Mucosa of rectum (tissue), 2 donors: ENCODE results near the gene FAAP24.
"Not testable (repeated sequence)": the region's sequence is repeated elsewhere in the genome, so short reads cannot be mapped to it uniquely, and the experiment has no call there.

ENCODE experiments used
- H3K27ac ChIP-seq, 2 donors: one replicate each; pipeline ENCODE4 v1.7.0; 2013; ENCODE audit warnings: inconsistent platforms in 2 of 2, low read depth in 2 of 2, low read length in 2 of 2
- H3K27me3 ChIP-seq, 2 donors: one replicate each; pipeline ENCODE4 v1.7.0; 2013; ENCODE audit warnings: low read length in 2 of 2; ENCODE audit not compliant: control insufficient read depth in 2 of 2, insufficient read depth in 2 of 2
- H3K36me3 ChIP-seq, 2 donors: one replicate each; pipeline ENCODE4 v1.7.0; 2013; ENCODE audit warnings: low read length in 2 of 2; ENCODE audit not compliant: control insufficient read depth in 2 of 2, insufficient read depth in 2 of 2
- H3K4me1 ChIP-seq, 2 donors: one replicate each; pipeline ENCODE4 v1.7.0; 2013; ENCODE audit warnings: low read length in 2 of 2, mild to moderate bottlenecking in 1 of 2; ENCODE audit not compliant: control insufficient read depth in 2 of 2, insufficient read depth in 2 of 2
- H3K4me3 ChIP-seq, 2 donors: one replicate each; pipeline ENCODE4 v1.7.0; 2013; ENCODE audit warnings: low read length in 2 of 2
- H3K9ac ChIP-seq, 2 donors: one replicate each; pipeline ENCODE4 v1.7.0; 2013; ENCODE audit warnings: low read length in 2 of 2, low read depth in 1 of 2, mild to moderate bottlenecking in 1 of 2
- H3K9me3 ChIP-seq, 2 donors: one replicate each; pipeline ENCODE4 v1.7.0; 2013; ENCODE audit warnings: low read length in 2 of 2; ENCODE audit not compliant: control insufficient read depth in 2 of 2
- donor health status: healthy.
- donor health status: Normal muscosa, but diverticular disease.

FAAP24 gene

GRCh38 chr19:32971715-32972540 is at the start of gene FAAP24, which contains the start of gene CEP89:
Gene FAAP24, plus strand, starts transcription at chr19:32972242. Its CDS starts 955 bp downstream, at chr19:32973197.
Gene CEP89, minus strand, starts transcription at chr19:32971958. Its CDS starts 84 bp downstream, at chr19:32971874.
- H3K27ac ChIP-seq, result peak within 1 kb of the TSS; percentile 72 to 82
- no peaks in the 10 kb centered on the region for H3K27me3 ChIP-seq
- peak within 1 kb of the TSS; percentile 89 to 90 for H3K9ac ChIP-seq
- peaks cover 0 to 2% of the 10 kb centered on the region in 2 donors for H3K36me3 ChIP-seq
- H3K4me1 ChIP-seq, result peaks cover 10 to 12% of the 10 kb centered on the region in 2 donors
- H3K4me3 ChIP-seq, result peak within 1 kb of the TSS; percentile 93
- no peaks in the 10 kb centered on the region for H3K9me3 ChIP-seq

- Histone ChIP-seq H3K4me3 (peak overlapping the region in 1 of 2 donors; percentile 14), H3K4me1 (peaks cover 0 to 9% of the 10 kb centered on the region in 2 donors), H3K36me3 (peaks cover 6 to 12% of the 10 kb centered on the region in 2 donors), H3K27ac (peak overlapping the region in 1 of 2 donors; percentile 68), H3K27me3 (no peaks in the 10 kb centered on the region), H3K9me3 (peaks cover 0 to 3% of the 10 kb centered on the region in 2 donors), H3K9ac (no peak overlapping the region)
These were observed 47.8 kb upstream of the FAAP24 start for GRCh38 chr19:32924200-32924599.

- H3K9me3 ChIP-seq, result peaks cover 0 to 3% of the 10 kb centered on the region in 2 donors
- no peak overlapping the region for H3K4me3 ChIP-seq
- H3K9ac ChIP-seq, result no peak overlapping the region
- peaks cover 0 to 9% of the 10 kb centered on the region in 2 donors for H3K4me1 ChIP-seq
- H3K27me3 ChIP-seq, result no peaks in the 10 kb centered on the region
- H3K36me3 ChIP-seq, result peaks cover 13 to 14% of the 10 kb centered on the region in 2 donors
- no peak overlapping the region for H3K27ac ChIP-seq
These were observed 43.2 kb upstream of the FAAP24 start for GRCh38 chr19:32928806-32929205.

GRCh38 chr19:32930567-32930966 is 41.5 kb upstream of the FAAP24 start:
- H3K27me3 ChIP-seq, result no peaks in the 10 kb centered on the region
- H3K36me3 ChIP-seq, result peaks cover 12 to 13% of the 10 kb centered on the region in 2 donors
- peaks cover 0 to 3% of the 10 kb centered on the region in 2 donors for H3K9me3 ChIP-seq

GRCh38 chr19:32933571-32933970 is 38.5 kb upstream of the FAAP24 start:
- no peak overlapping the region for H3K9ac ChIP-seq
- H3K4me3 ChIP-seq, result no peak overlapping the region
- H3K27me3 ChIP-seq, result no peaks in the 10 kb centered on the region
- H3K27ac ChIP-seq, result no peak overlapping the region
- peaks cover 14 to 18% of the 10 kb centered on the region in 2 donors for H3K36me3 ChIP-seq
- H3K4me1 ChIP-seq, result no peaks in the 10 kb centered on the region
- H3K9me3 ChIP-seq, result no peaks in the 10 kb centered on the region

More at GRCh38 chr19:32930567-32930966, 41.5 kb upstream of the FAAP24 start:
- Histone ChIP-seq H3K4me1 (no peaks in the 10 kb centered on the region), H3K27ac (no peak overlapping the region), H3K9ac (no peak overlapping the region), H3K4me3 (no peak overlapping the region)

- Histone ChIP-seq H3K36me3 (peaks cover 6 to 10% of the 10 kb centered on the region in 2 donors), H3K4me1 (no peaks in the 10 kb centered on the region), H3K4me3 (no peak overlapping the region), H3K9me3 (no peaks in the 10 kb centered on the region), H3K27ac (no peak overlapping the region), H3K27me3 (no peaks in the 10 kb centered on the region), H3K9ac (no peak overlapping the region)
These were observed 36.4 kb upstream of the FAAP24 start for GRCh38 chr19:32935629-32936028.

- Histone ChIP-seq H3K4me1 (no peaks in the 10 kb centered on the region), H3K9ac (no peak overlapping the region), H3K36me3 (peaks cover 6 to 10% of the 10 kb centered on the region in 2 donors), H3K27me3 (no peaks in the 10 kb centered on the region), H3K9me3 (no peaks in the 10 kb centered on the region), H3K4me3 (no peak overlapping the region), H3K27ac (no peak overlapping the region)
These were observed 36.0 kb upstream of the FAAP24 start for GRCh38 chr19:32936065-32936464.

- H3K4me1 ChIP-seq, H3K4me3 ChIP-seq, H3K9ac ChIP-seq, H3K9me3 ChIP-seq, H3K27me3 ChIP-seq, H3K27ac ChIP-seq: not testable (repeated sequence)
- peaks cover 13 to 28% of the 10 kb centered on the region in 2 donors for H3K36me3 ChIP-seq
These were observed 30.8 kb upstream of the FAAP24 start for GRCh38 chr19:32941273-32941672.

- Histone ChIP-seq H3K27ac (no peak overlapping the region), H3K4me1 (no peaks in the 10 kb centered on the region), H3K4me3 (no peak overlapping the region), H3K9ac (no peak overlapping the region), H3K36me3 (peaks cover 13 to 44% of the 10 kb centered on the region in 2 donors), H3K27me3 (no peaks in the 10 kb centered on the region), H3K9me3 (no peaks in the 10 kb centered on the region)
These were observed 26.8 kb upstream of the FAAP24 start for GRCh38 chr19:32945260-32945659.

GRCh38 chr19:32966750-32967149 is 5.3 kb upstream of the FAAP24 start:
- H3K9ac ChIP-seq, result no peak overlapping the region
- no peaks in the 10 kb centered on the region for H3K9me3 ChIP-seq
- H3K36me3 ChIP-seq, result peaks cover 8 to 11% of the 10 kb centered on the region in 2 donors
- H3K27ac ChIP-seq, result no peak overlapping the region
- peaks cover 6% of the 10 kb centered on the region in 2 donors for H3K4me1 ChIP-seq
- no peaks in the 10 kb centered on the region for H3K27me3 ChIP-seq
- H3K4me3 ChIP-seq, result no peak overlapping the region
